Omental fat pad (tissue), 4 donors: ENCODE data around the gene MS4A2. TPM values are rescaled to one million over a fixed set of nuclear protein-coding genes. Genes with fewer than 3 reads are reported as not detected.
"Not testable (repeated sequence)": the region's sequence is repeated elsewhere in the genome, so short reads cannot be mapped to it uniquely, and the experiment has no call there.

Experiments used
- ATAC-seq: fragments of 150-250 bp; one replicate; pipeline ENCODE4 v1.9.1; 2016; ENCODE audit warnings: mild to moderate bottlenecking, moderate library complexity; ENCODE audit not compliant: low FRiP score
- DNase-seq: peaks from one replicate; pipeline ENCODE4 v3.0.0-alpha.2; 2019; ENCODE audit warnings: low spot score
- total RNA-seq, 4 donors: library from RNA; depleted of rRNA; stranded (reverse); fragments of >200 nt; gene quantifications; one replicate each; pipeline ENCODE4 v1.1.0, GENCODE V29; 2016
- TF ChIP-seq, protein P1 (sequence below), 3 donors: fragments of 450-650 bp; IDR thresholded peaks; one replicate each; pipeline ENCODE4 v1.5.1; 2016 to 2017; ENCODE audit warnings: antibody characterized with exemption in 3 of 3, mild to moderate bottlenecking in 3 of 3, moderate library complexity in 2 of 3

MS4A2 gene
- total RNA-seq, 4 donors from 2014 or later: 0.31 to 2.5 (median 1.3) TPM

DNA sequence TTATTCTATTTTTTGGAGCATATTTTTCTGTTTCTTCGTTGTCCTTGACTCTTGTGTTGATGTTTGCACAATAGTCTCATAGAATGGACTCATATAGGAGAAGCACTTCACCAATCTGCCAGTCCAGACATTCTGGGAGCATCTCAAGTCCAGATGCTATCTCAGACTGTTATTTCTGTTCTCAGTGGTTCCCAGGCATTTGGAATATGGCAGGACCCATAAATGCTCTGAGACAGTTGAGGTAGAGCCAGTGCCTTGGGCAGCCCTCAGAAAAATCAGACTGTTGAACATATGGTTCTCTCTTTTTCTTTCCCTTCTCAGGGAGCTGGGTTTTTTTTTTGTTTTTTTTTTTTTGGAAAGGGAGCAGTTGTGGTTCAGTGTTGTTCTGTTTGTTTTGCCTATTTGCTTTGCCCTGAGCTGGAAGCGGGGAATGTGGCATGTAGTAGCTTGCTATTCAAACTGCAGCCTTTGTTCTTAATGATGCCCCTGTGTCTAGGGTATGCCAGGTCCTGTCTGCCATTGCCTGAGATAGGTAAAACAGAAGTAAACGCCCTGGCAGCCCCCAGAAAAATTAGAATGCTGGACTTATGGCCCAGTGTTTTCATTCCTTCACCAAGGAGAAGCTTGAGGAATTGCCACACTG lies 3.7 kb upstream of the MS4A2 start:
- no peak for DNase-seq
- TF ChIP-seq, protein P1, sequence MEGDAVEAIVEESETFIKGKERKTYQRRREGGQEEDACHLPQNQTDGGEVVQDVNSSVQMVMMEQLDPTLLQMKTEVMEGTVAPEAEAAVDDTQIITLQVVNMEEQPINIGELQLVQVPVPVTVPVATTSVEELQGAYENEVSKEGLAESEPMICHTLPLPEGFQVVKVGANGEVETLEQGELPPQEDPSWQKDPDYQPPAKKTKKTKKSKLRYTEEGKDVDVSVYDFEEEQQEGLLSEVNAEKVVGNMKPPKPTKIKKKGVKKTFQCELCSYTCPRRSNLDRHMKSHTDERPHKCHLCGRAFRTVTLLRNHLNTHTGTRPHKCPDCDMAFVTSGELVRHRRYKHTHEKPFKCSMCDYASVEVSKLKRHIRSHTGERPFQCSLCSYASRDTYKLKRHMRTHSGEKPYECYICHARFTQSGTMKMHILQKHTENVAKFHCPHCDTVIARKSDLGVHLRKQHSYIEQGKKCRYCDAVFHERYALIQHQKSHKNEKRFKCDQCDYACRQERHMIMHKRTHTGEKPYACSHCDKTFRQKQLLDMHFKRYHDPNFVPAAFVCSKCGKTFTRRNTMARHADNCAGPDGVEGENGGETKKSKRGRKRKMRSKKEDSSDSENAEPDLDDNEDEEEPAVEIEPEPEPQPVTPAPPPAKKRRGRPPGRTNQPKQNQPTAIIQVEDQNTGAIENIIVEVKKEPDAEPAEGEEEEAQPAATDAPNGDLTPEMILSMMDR (IDR thresholded peaks at IDR 0.05): no peak
- ATAC-seq: no peak

GRCh38 chr11:60085909-60086308 lies 2.6 kb upstream of the MS4A2 start:
- DNase-seq: no peak
- TF ChIP-seq, protein P1 (IDR thresholded peaks at IDR 0.05): no peak
- ATAC-seq: no peak

- no peak for DNase-seq
- TF ChIP-seq, protein P1 (IDR thresholded peaks at IDR 0.05): no peak
- no peak for ATAC-seq
Observed at GRCh38 chr11:60087239-60087638, 1.2 kb upstream of the MS4A2 start.

- TF ChIP-seq, protein P1 (IDR thresholded peaks at IDR 0.05): no peak
- ATAC-seq: no peak
- no peak for DNase-seq
Observed at GRCh38 chr11:60095477-60096120, 7.1 kb downstream of the MS4A2 start.

GRCh38 chr11:60097189-60097588 lies 8.7 kb downstream of the MS4A2 start:
- TF ChIP-seq, protein P1 (IDR thresholded peaks at IDR 0.05): no peak
- no peak for DNase-seq
- no peak for ATAC-seq

GRCh38 chr11:60098508-60098907 lies 10.0 kb downstream of the MS4A2 start:
- DNase-seq (no peak), ATAC-seq (no peak)
- TF ChIP-seq, protein P1 (IDR thresholded peaks at IDR 0.05): no peak

DNA sequence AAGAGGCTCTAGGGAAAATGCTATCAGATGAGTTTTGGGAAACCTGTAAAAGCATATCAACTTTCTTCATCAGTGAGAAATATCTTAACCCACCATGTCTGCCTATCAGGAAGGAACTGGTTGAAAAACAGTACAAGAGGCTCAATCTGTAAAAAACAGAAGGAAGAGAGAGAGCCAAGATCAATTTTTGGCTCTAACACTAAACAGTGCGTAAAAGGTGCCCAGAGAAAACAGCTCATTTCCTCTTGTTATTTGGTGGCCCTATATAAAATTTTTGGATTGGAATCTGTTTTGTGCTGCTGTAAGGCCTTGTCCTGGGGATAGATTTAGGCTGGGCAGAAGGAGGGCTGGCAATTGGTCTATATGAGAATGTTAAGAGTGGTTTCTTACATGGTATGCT lies 12.1 kb downstream of the MS4A2 start:
- ATAC-seq (no peak), DNase-seq (no peak)

DNA sequence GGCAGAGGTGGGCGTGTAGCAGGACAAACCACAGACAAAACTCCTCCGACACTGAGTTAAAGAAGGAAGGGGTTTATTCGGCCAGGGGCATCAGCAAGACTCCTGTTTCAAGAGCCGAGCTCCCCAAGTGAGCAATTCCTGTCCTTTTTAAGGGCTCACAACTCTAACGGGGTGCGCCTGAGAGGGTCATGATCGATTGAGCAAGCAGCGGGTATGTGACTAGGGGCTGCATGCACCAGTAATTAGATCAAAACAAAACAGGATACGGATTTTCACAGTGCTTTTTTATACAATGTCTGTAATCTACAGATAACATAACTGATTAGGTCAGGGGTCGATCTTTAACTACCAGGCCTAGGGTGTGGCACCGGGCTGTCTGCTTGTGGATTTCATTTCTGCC lies 12.9 kb downstream of the MS4A2 start:
- DNase-seq, ATAC-seq: not testable (repeated sequence)

More for the DNA sequence above, 12.1 kb downstream of the MS4A2 start:
- TF ChIP-seq, protein P1 (IDR thresholded peaks at IDR 0.05): no peak

DNA sequence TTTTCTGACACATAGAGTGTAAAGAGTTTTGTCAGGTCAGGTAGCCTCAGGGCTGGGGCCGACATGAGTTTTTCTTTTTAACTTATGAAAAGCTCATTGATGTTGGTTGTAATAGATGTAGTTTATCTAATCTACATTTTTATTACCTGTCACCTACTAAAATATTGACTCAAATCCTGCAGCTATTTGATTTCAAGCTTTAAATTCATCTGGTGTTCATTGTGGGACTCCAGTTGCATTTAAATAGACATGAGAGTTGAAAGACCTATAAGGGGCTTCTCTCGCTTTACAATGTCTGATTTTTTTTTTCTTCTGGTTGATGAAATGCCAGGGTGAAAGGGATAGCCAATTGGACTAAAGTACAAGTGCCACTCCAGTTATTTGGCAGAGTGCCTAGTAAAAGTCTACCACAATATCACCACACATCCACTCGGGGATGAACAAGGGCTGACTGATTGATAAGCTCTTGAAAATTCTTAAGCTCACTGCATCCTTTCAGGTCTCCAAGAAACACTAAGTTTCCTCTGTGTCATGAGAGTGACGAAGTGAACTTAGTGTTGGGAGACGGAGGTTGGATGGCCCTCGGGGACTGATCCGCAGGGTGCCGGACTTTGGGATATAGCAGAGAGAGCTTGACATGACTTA lies 16.1 kb downstream of the MS4A2 start:
- DNase-seq, ATAC-seq: not testable (repeated sequence)

DNA sequence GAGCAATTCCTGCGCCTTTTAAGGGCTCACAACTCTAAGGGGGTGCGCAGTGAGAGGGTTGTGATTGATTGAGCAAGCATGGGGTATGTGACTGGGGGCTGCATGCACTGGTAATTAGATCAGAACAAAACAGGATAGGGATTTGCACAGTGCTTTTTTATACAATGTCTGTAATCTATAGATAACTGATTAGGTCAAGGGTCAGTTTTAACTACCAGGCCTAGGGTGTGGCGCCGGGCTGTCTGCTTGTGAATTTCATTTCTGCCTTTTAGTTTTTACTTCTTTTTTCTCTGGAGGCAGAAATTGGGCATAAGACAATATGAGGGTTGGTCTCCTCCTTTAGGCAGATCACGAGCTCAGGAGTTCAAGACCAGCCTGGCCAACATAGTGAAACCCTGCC lies 20.2 kb downstream of the MS4A2 start:
- ATAC-seq: not testable (repeated sequence)

More for the DNA sequence above, 20.2 kb downstream of the MS4A2 start:
- DNase-seq: not testable (repeated sequence)
